GM12878 (cell line): ENCODE measurements around the gene COL4A1. TPM values are rescaled to one million over a fixed set of nuclear protein-coding genes. Genes with fewer than 3 reads are reported as not detected.
A peak's percentile ranks its signal among the peaks of the same experiment; 100 is the strongest.

ENCODE experiments used
- ATAC-seq: fragments of 200-7000 bp; cut with Tn5 transposase; 3 replicates; pipeline ENCODE4 v1.9.1; 2020; ENCODE audit warnings: mild to moderate bottlenecking, moderate library complexity
- BruUV-seq: library from RNA; stranded (reverse); fragments of 400-500 nt; replicated peaks from 2 replicates; lab custom pipeline; 2021; lab: Mats Ljungman, UMichigan
- CTCF ChIA-PET: fragments of 300-600 bp; sonication (Branson Sonifier 250); formaldehyde crosslinking; extraction: SDS; loops from one replicate; lab custom pipeline; 2021; ENCODE audit warnings: inconsistent platforms; lab: Yijun Ruan, JAX
- POLR2A ChIA-PET: fragments of 350-600 bp; formaldehyde crosslinking; extraction: SDS; loops from one replicate; lab custom pipeline; 2021; ENCODE audit warnings: inconsistent platforms; lab: Charles Lee
- RAD21 ChIA-PET: fragments of 300-600 bp; sonication (Branson Sonifier 250); formaldehyde crosslinking; loops from one replicate; lab custom pipeline; 2023; ENCODE audit warnings: antibody characterized with exemption; ENCODE audit not compliant: unreplicated experiment; lab: Charles Lee
- SMC1A ChIA-PET: fragments of 300-600 bp; sonication (Branson Sonifier 250); formaldehyde crosslinking; loops from one replicate; lab custom pipeline; 2023; ENCODE audit not compliant: unreplicated experiment, uncharacterized antibody; lab: Charles Lee
- DNase-seq: peaks from one replicate; pipeline ENCODE4 v3.0.0-alpha.2; 2011; ENCODE audit warnings: low read depth, low spot score
- FAIRE-seq: peaks from 3 replicates; lab custom pipeline; 2011; peaks lifted over from hg19 to GRCh38; lab: Jason Lieb, UNC
- H2AFZ ChIP-seq: 2 replicates; pipeline ENCODE4 v1.6.0; 2011; ENCODE audit warnings: low read depth, low read length, control low read depth; ENCODE audit not compliant: control insufficient read depth
- H3K27ac ChIP-seq: 2 replicates; pipeline ENCODE4 v1.5.1; 2011; ENCODE audit warnings: control low read depth; ENCODE audit not compliant: control insufficient read depth, insufficient read depth
- H3K27me3 ChIP-seq, 2 experiments: replicated peaks in 1 of 2; 2 replicates each; pipeline versions ENCODE4 v1.6.0 to v1.6.1; 2011; ENCODE audit warnings: low read length in 1 of 2; ENCODE audit not compliant: control insufficient read depth in 2 of 2, insufficient read depth in 2 of 2
- H3K36me3 ChIP-seq, 2 experiments: 2 replicates each; pipeline ENCODE4 v1.5.1; 2011; ENCODE audit warnings: low read length in 1 of 2; ENCODE audit not compliant: control insufficient read depth in 2 of 2, insufficient read depth in 2 of 2
- H3K4me1 ChIP-seq: 2 replicates; pipeline ENCODE4 v1.6.1; 2011; ENCODE audit warnings: mild to moderate bottlenecking, low read length, moderate library complexity, mixed read lengths; ENCODE audit not compliant: control insufficient read depth, insufficient read depth
- H3K4me2 ChIP-seq: 2 replicates; pipeline ENCODE4 v1.6.0; 2011; ENCODE audit warnings: control low read depth; ENCODE audit not compliant: control insufficient read depth, insufficient read depth
- H3K4me3 ChIP-seq: fragments of 200-600 bp; sonication (generic); 2 replicates; pipeline ENCODE4 v1.5.1; 2016
- H3K79me2 ChIP-seq: 2 replicates; pipeline ENCODE4 v1.6.0; 2011; ENCODE audit warnings: low read length; ENCODE audit not compliant: control insufficient read depth, insufficient read depth
- H3K9ac ChIP-seq: 2 replicates; pipeline ENCODE4 v1.8.0; 2011; ENCODE audit warnings: low read length, control low read depth, mixed read lengths; ENCODE audit not compliant: control insufficient read depth, insufficient read depth
- H3K9me3 ChIP-seq: replicated peaks from 3 replicates; pipeline ENCODE4 v1.5.1; 2011; ENCODE audit warnings: mild to moderate bottlenecking, low read length; ENCODE audit not compliant: control insufficient read depth, insufficient read depth
- H4K20me1 ChIP-seq: 2 replicates; pipeline ENCODE4 v1.6.0; 2011; ENCODE audit not compliant: control insufficient read depth, insufficient read depth
- ATF7 ChIP-seq: fragments of 450-650 bp; IDR thresholded peaks from 2 replicates; pipeline ENCODE4 v1.6.1; 2016; ENCODE audit warnings: low read depth, mild to moderate bottlenecking
- BCL11A ChIP-seq: IDR thresholded peaks from 2 replicates; pipeline ENCODE4 v1.6.1; 2011; ENCODE audit warnings: low read depth, low read length
- BHLHE40 ChIP-seq, 2 experiments: fragments of 450-650 bp in 1 of 2; IDR thresholded peaks; 2 replicates each; pipeline ENCODE4 v1.6.1; 2011 to 2017; ENCODE audit warnings: low read depth in 2 of 2, borderline replicate concordance in 1 of 2, improper control_type of control experiment in 1 of 2, low read length in 1 of 2, mild to moderate bottlenecking in 1 of 2
- DPF2 ChIP-seq: fragments of 450-650 bp; IDR thresholded peaks from 2 replicates; pipeline ENCODE4 v1.6.1; 2017; ENCODE audit warnings: mild to moderate bottlenecking
- EGR1 ChIP-seq, 2 experiments: IDR thresholded peaks; 1 replicate in 1 of 2; 2 replicates in 1 of 2; pipeline ENCODE4 v1.6.1; 2011 to 2012; ENCODE audit warnings: low read depth in 2 of 2, low read length in 2 of 2, borderline replicate concordance in 1 of 2, mild to moderate bottlenecking in 1 of 2, moderate library complexity in 1 of 2
- GATAD2B ChIP-seq: fragments of 450-650 bp; conservative IDR thresholded peaks from 2 replicates; pipeline ENCODE4 v1.6.1; 2017; ENCODE audit warnings: low read depth, mild to moderate bottlenecking, moderate library complexity
- IKZF1 ChIP-seq: fragments of 450-650 bp; conservative IDR thresholded peaks from 2 replicates; pipeline ENCODE4 v1.6.1; 2017; ENCODE audit warnings: antibody characterized with exemption, mild to moderate bottlenecking
- IKZF2 ChIP-seq, 2 experiments: fragments of 450-650 bp; IDR thresholded peaks; 2 replicates each; pipeline ENCODE4 v1.6.1; 2017; ENCODE audit warnings: mild to moderate bottlenecking in 2 of 2, moderate library complexity in 2 of 2
- IRF3 ChIP-seq: fragments of 450-650 bp; IDR thresholded peaks from 2 replicates; pipeline ENCODE4 v1.6.1; 2014; ENCODE audit warnings: mild to moderate bottlenecking
- MTA2 ChIP-seq: fragments of 450-650 bp; IDR thresholded peaks from 2 replicates; pipeline ENCODE4 v1.6.1; 2016; ENCODE audit warnings: low read depth, mild to moderate bottlenecking, moderate library complexity
- MYC ChIP-seq: IDR thresholded peaks from 2 replicates; pipeline ENCODE4 v1.6.1; 2011; ENCODE audit warnings: mild to moderate bottlenecking, low read length, moderate library complexity, inconsistent platforms; ENCODE audit not compliant: insufficient read depth, insufficient replicate concordance, insufficient read length, severe bottlenecking
- PAX5 ChIP-seq: IDR thresholded peaks from 2 replicates; pipeline ENCODE4 v1.6.1; 2011; ENCODE audit warnings: low read depth, low read length, borderline replicate concordance
- RELA ChIP-seq: fragments of 450-650 bp; IDR thresholded peaks from 2 replicates; pipeline ENCODE4 v1.8.0; 2014; ENCODE audit warnings: borderline replicate concordance; ENCODE audit not compliant: partially characterized antibody
- SP1 ChIP-seq: IDR thresholded peaks from one replicate; pipeline ENCODE4 v1.6.1; 2011; ENCODE audit warnings: low read depth, low read length
- SREBF1 ChIP-seq: IDR thresholded peaks from 2 replicates; pipeline ENCODE4 v1.6.1; 2012; ENCODE audit warnings: mild to moderate bottlenecking, low read length
- WGBS: methylation state at CpG from one replicate; pipeline ENCODE4 v1.1.6; 2016; ENCODE audit warnings: low lambda C conversion rate; ENCODE audit not compliant: insufficient replicate concordance, insufficient coverage; ENCODE audit errors: missing lambda C conversion rate; 5-methylcytosine and 5-hydroxymethylcytosine counted together
- in situ Hi-C: fragments of 300-500 bp; cut with MboI; formaldehyde crosslinking; loops from 9 replicates; pipeline ENCODE4 v1.14.3; 2018; ENCODE audit warnings: mixed read lengths
- intact Hi-C: fragments of 100-400 bp; cut with micrococcal nuclease; formaldehyde crosslinking; loops from one replicate; pipeline ENCODE4 v1.14.2; 2022; ENCODE audit not compliant: unreplicated experiment
- polyA plus RNA-seq, 11 experiments: library from polyadenylated mRNA; depleted of rRNA in 4 of 11; unstranded in 6 of 11; stranded (reverse) in 5 of 11; fragments of >200 nt; fragmentation: Nextera tagmentation in 4 of 11; fragmentation: Illumina TruSeq in 1 of 11; extraction: Ambion mirVana in 4 of 11; extraction: Trizol in 1 of 11; gene quantifications; 1 replicate in 1 of 11; 2 replicates in 10 of 11; pipeline versions ENCODE4 v1.2.1 to v1.2.3, GENCODE V29; 2011 to 2016; ENCODE audit warnings: inconsistent platforms in 2 of 11, missing spikeins in 2 of 11, low read depth in 1 of 11
- total RNA-seq, 4 experiments: library from RNA; depleted of rRNA in 3 of 4; stranded (reverse); fragments of >200 nt in 3 of 4; fragmentation: Illumina TruSeq in 1 of 4; extraction: Trizol in 1 of 4; gene quantifications; 2 replicates each; pipeline versions ENCODE4 v1.2.1 to v1.2.3, GENCODE V29; 2013 to 2021

Gene COL4A1
- total and polyA plus RNA-seq, 10 of the 15 experiments (the other 5 are each of a cell fraction or from before 2014, with no cell fraction given): 0.07 to 0.31 (median 0.13) TPM; not detected in 6

DNA sequence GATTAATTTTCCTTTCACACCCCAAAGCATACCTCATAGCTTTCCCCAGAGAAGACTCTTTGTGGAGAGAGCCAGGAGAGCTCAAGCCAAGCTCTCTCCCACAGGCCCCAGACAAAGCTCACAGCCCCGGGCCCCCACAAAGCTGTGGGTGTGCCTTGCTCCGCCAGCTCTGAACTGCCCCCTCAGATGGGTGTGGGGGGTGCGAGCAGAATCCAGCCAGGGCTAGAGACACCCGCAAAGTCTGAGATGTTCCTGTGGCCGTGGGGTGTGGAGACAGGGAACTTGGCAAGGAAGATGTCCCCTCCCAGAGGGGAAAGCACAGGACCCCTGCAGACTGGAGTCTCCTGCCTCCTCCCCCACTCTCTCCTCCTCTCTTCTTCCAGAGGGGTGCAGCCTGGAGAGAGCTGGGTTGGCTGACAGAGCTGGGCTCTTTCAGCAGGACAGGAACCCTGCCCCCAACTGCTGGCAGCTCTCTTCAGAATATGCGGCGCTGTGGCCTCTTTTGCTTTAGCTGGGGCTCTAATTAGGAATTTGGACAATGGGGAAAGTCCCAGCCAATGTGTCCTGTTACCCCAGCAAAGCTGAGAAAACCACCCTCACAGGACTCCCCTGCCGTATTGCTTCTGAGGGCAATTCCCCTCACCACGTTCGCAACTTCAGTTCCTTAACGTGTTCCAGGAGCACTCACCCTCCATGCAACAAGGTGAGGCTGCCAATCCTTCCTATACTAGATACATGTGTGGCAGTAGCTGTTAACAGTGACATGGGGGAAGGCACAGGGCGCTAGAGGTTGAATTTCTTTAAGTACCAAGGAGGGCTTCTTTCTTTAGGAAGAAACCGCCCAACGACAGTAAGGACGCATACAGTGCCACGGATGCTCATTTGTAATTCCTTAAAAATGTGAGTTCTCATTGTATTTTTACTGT, 170.0 kb downstream of the COL4A1 start:
- CTCF ChIA-PET: interaction anchor here (1.1 to 3.4 kb wide), 14 partner anchors 9 to 1222 kb away, joined by 3 to 26 read pairs (median 8); no protein-coding TSS in a partner anchor
- WGBS: 8% methylated on average over 16 of the region's 16 CpGs

More for the DNA sequence above, 170.0 kb downstream of the COL4A1 start:
- H3K27ac ChIP-seq: no peak overlapping the region
- ChIA-PET POLR2A (interaction anchor here (0.5 to 2.8 kb wide), 4 partner anchors 9 to 758 kb away, joined by 3 to 16 read pairs (median 10); no protein-coding TSS in a partner anchor), SMC1A (interaction anchor here (0.9 to 5.8 kb wide), 11 partner anchors 9 to 990 kb away, joined by 3 to 51 read pairs (median 4); no protein-coding TSS in a partner anchor), RAD21 (interaction anchor here (0.6 to 3.1 kb wide), 13 partner anchors 9 to 1222 kb away, joined by 3 to 24 read pairs (median 3); no protein-coding TSS in a partner anchor)
- peak; percentile 63 for ATAC-seq
- intact Hi-C loops: loop anchor here (1.0 to 10.0 kb wide), 3 partner anchors 16 to 975 kb away; partner anchors contain the start of gene RAB20
- H3K79me2 ChIP-seq: no peaks in the 10 kb centered on the region
- TF ChIP-seq IKZF2 (IDR thresholded peaks at IDR 0.05): peak in 1 of 2 experiments; percentile 56; a peak in 2 of 4 replicates
- TF ChIP-seq MYC: no peak
- no peak for TF ChIP-seq ATF7
- TF ChIP-seq IRF3: no peak
- TF ChIP-seq SREBF1: no peak
- TF ChIP-seq EGR1 (IDR thresholded peaks at IDR 0.05; ENCODE audit: borderline replicate concordance in 1 of 2, low read depth in 2 of 2, low read length in 2 of 2): no peak
- TF ChIP-seq DPF2: 0 out of 2 replicates have a peak, but pooled peaks have one; percentile 18
- 0 out of 2 replicates have a peak, but pooled peaks have one; percentile 44 for TF ChIP-seq GATAD2B
- peak in 1 of 2 experiments; percentile 26; a peak in 1 of 4 replicates for TF ChIP-seq BHLHE40 (IDR thresholded peaks at IDR 0.05; ENCODE audit: borderline replicate concordance in 1 of 2, low read depth in 2 of 2, low read length in 1 of 2)
- TF ChIP-seq BCL11A: peak; percentile 12; the same call in 1 of the 2 replicates
- peak; percentile 57 for TF ChIP-seq MTA2
- peak; percentile 71 for TF ChIP-seq IKZF1
- TF ChIP-seq RELA: peak; percentile 18
- no peak for TF ChIP-seq PAX5
- no peak for TF ChIP-seq SP1
- peak overlapping the region; percentile 20 for H2AFZ ChIP-seq
- H3K4me3 ChIP-seq: no peak overlapping the region
- H3K27me3 ChIP-seq: no peaks in the 10 kb centered on the region
- in situ Hi-C loops: no loop called here
- FAIRE-seq: no peak
- no peak for DNase-seq
- peak overlapping the region; percentile 89 for H3K4me2 ChIP-seq
- H3K36me3 ChIP-seq: no peaks in the 10 kb centered on the region
- BruUV-seq: TSS peak; percentile 66
- H3K4me1 ChIP-seq: peaks cover 9% of the 10 kb centered on the region; the same call in 1 of the 2 replicates
- H3K9me3 ChIP-seq: no peaks in the 10 kb centered on the region
- 0 out of 2 replicates have a peak, but pooled peaks cover 2% of the 10 kb centered on the region for H4K20me1 ChIP-seq
- H3K9ac ChIP-seq: 0 out of 2 replicates have a peak overlapping the region, but pooled peaks have one; percentile 8
